CD14-positive monocyte (primary cell): ENCODE measurements around the gene ARL14. TPM values are rescaled to one million over a fixed set of nuclear protein-coding genes. Genes with fewer than 3 reads are reported as not detected.
A peak's percentile ranks its signal among the peaks of the same experiment; 100 is the strongest.

Experiments
- DNase-seq, 3 donors: peaks; one replicate each; pipeline ENCODE4 v3.0.0-alpha.2; 2011 to 2022
- H2AFZ ChIP-seq: 2 replicates; pipeline ENCODE4 v1.6.0; 2012; ENCODE audit warnings: mild to moderate bottlenecking, low read depth, low read length, inconsistent platforms; ENCODE audit not compliant: insufficient read depth, poor library complexity, severe bottlenecking
- H3K27ac ChIP-seq, 2 donors: 1 replicate in 1 of 2; 2 replicates in 1 of 2; pipeline ENCODE4 v1.5.1; 2012 to 2013; ENCODE audit warnings: low read length in 2 of 2, control low read depth in 1 of 2, inconsistent platforms in 1 of 2, low read depth in 1 of 2, mild to moderate bottlenecking in 1 of 2
- H3K27me3 ChIP-seq, 2 donors: one replicate each; pipeline versions ENCODE4 v1.6.0 to v1.6.1; 2011 to 2013; ENCODE audit warnings: low read length in 2 of 2; ENCODE audit not compliant: control insufficient read depth in 2 of 2, insufficient read depth in 2 of 2
- H3K36me3 ChIP-seq, 2 donors: replicated peaks in 1 of 2; 1 replicate in 1 of 2; 2 replicates in 1 of 2; pipeline versions ENCODE4 v1.5.1 to v1.6.1; 2012 to 2013; ENCODE audit warnings: low read length in 2 of 2, control low read depth in 1 of 2, inconsistent platforms in 1 of 2, mild to moderate bottlenecking in 1 of 2; ENCODE audit not compliant: insufficient read depth in 2 of 2, control insufficient read depth in 1 of 2
- H3K4me1 ChIP-seq, 2 donors: 1 replicate in 1 of 2; 2 replicates in 1 of 2; pipeline versions ENCODE4 v1.5.1 to v1.6.1; 2012 to 2013; ENCODE audit warnings: low read length in 2 of 2, control low read depth in 1 of 2, inconsistent platforms in 1 of 2, mild to moderate bottlenecking in 1 of 2, moderate library complexity in 1 of 2; ENCODE audit not compliant: insufficient read depth in 2 of 2, control insufficient read depth in 1 of 2
- H3K4me2 ChIP-seq: replicated peaks from 2 replicates; pipeline ENCODE3; 2012; ENCODE audit warnings: low read length, moderate library complexity, mild to moderate bottlenecking; ENCODE audit not compliant: poor library complexity, severe bottlenecking; ENCODE audit errors: extremely low read depth
- H3K4me3 ChIP-seq, 3 experiments: fragments of 200-600 bp in 1 of 3; sonication (generic) in 1 of 3; replicated peaks in 1 of 3; 1 replicate in 2 of 3; 2 replicates in 1 of 3; pipeline ENCODE4 v1.5.1; 2011 to 2013; ENCODE audit warnings: low read length in 3 of 3, mild to moderate bottlenecking in 3 of 3, control low read depth in 2 of 3, low read depth in 2 of 3, inconsistent platforms in 1 of 3, moderate library complexity in 1 of 3
- H3K79me2 ChIP-seq: 2 replicates; pipeline ENCODE4 v1.6.0; 2012; ENCODE audit warnings: mild to moderate bottlenecking, control low read depth, inconsistent platforms, low read length, moderate library complexity; ENCODE audit not compliant: insufficient read depth
- H3K9ac ChIP-seq: 2 replicates; pipeline ENCODE4 v1.6.0; 2017; ENCODE audit warnings: low read length, mild to moderate bottlenecking; ENCODE audit not compliant: insufficient read depth, poor library complexity, severe bottlenecking
- H3K9me3 ChIP-seq, 2 donors: replicated peaks in 1 of 2; 1 replicate in 1 of 2; 2 replicates in 1 of 2; pipeline versions ENCODE4 v1.5.1 to v1.6.1; 2012 to 2013; ENCODE audit warnings: low read length in 2 of 2, control low read depth in 1 of 2; ENCODE audit not compliant: control insufficient read depth in 1 of 2, insufficient read depth in 1 of 2
- H4K20me1 ChIP-seq: 2 replicates; pipeline ENCODE4 v1.6.0; 2012; ENCODE audit warnings: mild to moderate bottlenecking, low read length, control low read depth, moderate library complexity; ENCODE audit not compliant: insufficient read depth
- H3K27ac Mint-ChIP-seq, 7 donors: one replicate each; pipeline ENCODE4 v1.8.0; 2020; ENCODE audit warnings: mild to moderate bottlenecking in 7 of 7, mixed read lengths in 7 of 7, moderate library complexity in 6 of 7, inconsistent platforms in 2 of 7
- H3K27me3 Mint-ChIP-seq, 3 donors: one replicate each; pipeline ENCODE4 v1.8.0; 2021 to 2022; ENCODE audit warnings: low read depth in 3 of 3, mild to moderate bottlenecking in 3 of 3, mixed read lengths in 3 of 3, moderate library complexity in 3 of 3, inconsistent platforms in 1 of 3
- H3K36me3 Mint-ChIP-seq, 2 donors: one replicate each; pipeline ENCODE4 v1.8.0; 2020; ENCODE audit warnings: mixed read lengths in 2 of 2, inconsistent platforms in 1 of 2, mild to moderate bottlenecking in 1 of 2
- H3K4me1 Mint-ChIP-seq: one replicate; pipeline ENCODE4 v1.8.0; 2020; ENCODE audit warnings: mild to moderate bottlenecking, mixed read lengths
- H3K4me3 Mint-ChIP-seq, 2 donors: one replicate each; pipeline ENCODE4 v1.8.0; 2020; ENCODE audit warnings: mild to moderate bottlenecking in 2 of 2, mixed read lengths in 2 of 2, moderate library complexity in 1 of 2
- H3K9me3 Mint-ChIP-seq, 7 donors: one replicate each; pipeline ENCODE4 v1.8.0; 2020 to 2022; ENCODE audit warnings: mixed read lengths in 7 of 7, mild to moderate bottlenecking in 6 of 7, moderate library complexity in 6 of 7, inconsistent platforms in 2 of 7
- intact Hi-C, 2 donors: fragments of 100-400 bp; cut with micrococcal nuclease; formaldehyde crosslinking; loops; one replicate each; pipeline versions ENCODE4 v1.15.0 to v1.15.1; 2023
- polyA plus RNA-seq, 3 donors: library from polyadenylated mRNA; depleted of rRNA in 1 of 3; unstranded in 2 of 3; stranded (reverse) in 1 of 3; fragments of 300-500 nt in 2 of 3; fragments of >200 nt in 1 of 3; fragmentation: Illumina TruSeq in 2 of 3; gene quantifications; 1 replicate in 2 of 3; 2 replicates in 1 of 3; pipeline ENCODE4 v1.2.3, GENCODE V29; 2012 to 2021
- TF ChIP-seq, protein P1 (sequence below): fragments of 200-600 bp; IDR thresholded peaks from one replicate; pipeline ENCODE4 v1.8.0; 2022; ENCODE audit warnings: antibody characterized with exemption, mild to moderate bottlenecking

The ARL14 gene
- polyA plus RNA-seq, 3 donors, result not detected

DNA sequence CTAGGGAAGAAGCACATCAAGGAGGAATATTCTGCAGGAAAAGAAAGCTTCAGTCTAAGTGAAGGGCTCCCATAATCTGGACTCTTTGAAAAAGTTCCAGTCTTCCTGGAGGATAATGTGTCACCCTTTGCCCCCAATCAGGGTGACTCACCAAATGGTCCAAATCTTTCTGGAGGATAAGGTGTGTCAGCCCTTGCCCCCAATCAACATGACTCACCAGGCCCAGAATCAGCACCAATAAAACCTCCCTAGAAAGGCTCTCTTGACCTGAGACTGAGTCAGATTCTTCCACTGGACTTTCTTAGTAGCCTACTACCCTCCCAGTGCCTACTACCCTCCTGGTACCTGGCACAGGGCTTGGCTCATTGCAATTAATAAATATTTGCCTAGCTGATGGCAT lies 9.5 kb upstream of the ARL14 start:
- Mint-ChIP-seq H3K4me1 (peaks cover 4% of the 10 kb centered on the region), H3K36me3 (no peaks in the 10 kb centered on the region), H3K4me3 (no peak overlapping the region), H3K27me3 (peaks cover 0 to 1% (median 0%) of the 10 kb centered on the region in 3 donors), H3K9me3 (peaks cover 0 to 4% (median 0%) of the 10 kb centered on the region in 7 donors), H3K27ac (no peak overlapping the region)
- Histone ChIP-seq H3K27me3 (no peaks in the 10 kb centered on the region), H3K9me3 (no peaks in the 10 kb centered on the region), H3K79me2 (no peaks in the 10 kb centered on the region), H3K4me1 (no peaks in the 10 kb centered on the region), H3K27ac (no peak overlapping the region), H3K9ac (no peak overlapping the region), H4K20me1 (no peaks in the 10 kb centered on the region), H3K36me3 (no peaks in the 10 kb centered on the region), H3K4me3 (no peak overlapping the region), H3K4me2 (no peak overlapping the region), H2AFZ (no peak overlapping the region)
- DNase-seq, result peak in 1 of 3 donors; percentile 4
- intact Hi-C loops, result no loop called here
- TF ChIP-seq, protein P1, sequence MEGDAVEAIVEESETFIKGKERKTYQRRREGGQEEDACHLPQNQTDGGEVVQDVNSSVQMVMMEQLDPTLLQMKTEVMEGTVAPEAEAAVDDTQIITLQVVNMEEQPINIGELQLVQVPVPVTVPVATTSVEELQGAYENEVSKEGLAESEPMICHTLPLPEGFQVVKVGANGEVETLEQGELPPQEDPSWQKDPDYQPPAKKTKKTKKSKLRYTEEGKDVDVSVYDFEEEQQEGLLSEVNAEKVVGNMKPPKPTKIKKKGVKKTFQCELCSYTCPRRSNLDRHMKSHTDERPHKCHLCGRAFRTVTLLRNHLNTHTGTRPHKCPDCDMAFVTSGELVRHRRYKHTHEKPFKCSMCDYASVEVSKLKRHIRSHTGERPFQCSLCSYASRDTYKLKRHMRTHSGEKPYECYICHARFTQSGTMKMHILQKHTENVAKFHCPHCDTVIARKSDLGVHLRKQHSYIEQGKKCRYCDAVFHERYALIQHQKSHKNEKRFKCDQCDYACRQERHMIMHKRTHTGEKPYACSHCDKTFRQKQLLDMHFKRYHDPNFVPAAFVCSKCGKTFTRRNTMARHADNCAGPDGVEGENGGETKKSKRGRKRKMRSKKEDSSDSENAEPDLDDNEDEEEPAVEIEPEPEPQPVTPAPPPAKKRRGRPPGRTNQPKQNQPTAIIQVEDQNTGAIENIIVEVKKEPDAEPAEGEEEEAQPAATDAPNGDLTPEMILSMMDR, result no peak

- H3K4me2 ChIP-seq, result no peak overlapping the region
- no peak overlapping the region for H3K4me3 Mint-ChIP-seq
These were observed 8.5 kb upstream of the ARL14 start for GRCh38 chr3:160668454-160668853.

More at GRCh38 chr3:160668454-160668853, 8.5 kb upstream of the ARL14 start:
- TF ChIP-seq, protein P1, result no peak
- no peak overlapping the region for H3K4me3 ChIP-seq
- H3K9ac ChIP-seq, result no peak overlapping the region
- DNase-seq, result no peak
- H3K36me3 Mint-ChIP-seq, result no peaks in the 10 kb centered on the region
- no peak overlapping the region for H2AFZ ChIP-seq
- peaks cover 0 to 1% (median 0%) of the 10 kb centered on the region in 3 donors for H3K27me3 Mint-ChIP-seq
- peaks cover 4% of the 10 kb centered on the region for H3K4me1 Mint-ChIP-seq
- H3K79me2 ChIP-seq, result no peaks in the 10 kb centered on the region
- no peaks in the 10 kb centered on the region for H3K27me3 ChIP-seq
- H3K27ac ChIP-seq, result no peak overlapping the region
- no peaks in the 10 kb centered on the region for H4K20me1 ChIP-seq
- intact Hi-C loops, result no loop called here
- H3K9me3 Mint-ChIP-seq, result peaks cover 0 to 4% (median 0%) of the 10 kb centered on the region in 7 donors
- no peak overlapping the region for H3K27ac Mint-ChIP-seq
- H3K4me1 ChIP-seq, result no peaks in the 10 kb centered on the region
- H3K36me3 ChIP-seq, result no peaks in the 10 kb centered on the region
- no peaks in the 10 kb centered on the region for H3K9me3 ChIP-seq
